HEK293 (cell line): ENCODE data around the gene SRF.

Source experiments
- MEIS1 ChIP-seq: sonication (generic); formaldehyde crosslinking; IDR thresholded peaks from 2 replicates; pipeline ENCODE4 v1.8.1; 2022; ENCODE audit warnings: missing genetic modification reagents, mild to moderate bottlenecking, borderline replicate concordance
- OVOL3 ChIP-seq: fragments of 450-650 bp; formaldehyde crosslinking; IDR thresholded peaks from 2 replicates; pipeline ENCODE4 v1.5.1; 2016; ENCODE audit warnings: missing biosample characterization, missing genetic modification characterization
- REST ChIP-seq: fragments of 450-650 bp; formaldehyde crosslinking; IDR thresholded peaks from 2 replicates; pipeline ENCODE4 v1.5.1; 2016; ENCODE audit warnings: missing biosample characterization, missing genetic modification characterization
- YY2 ChIP-seq: fragments of 450-650 bp; formaldehyde crosslinking; IDR thresholded peaks from 2 replicates; pipeline ENCODE4 v1.5.1; 2016; ENCODE audit warnings: missing biosample characterization, missing genetic modification characterization
- ZBTB44 ChIP-seq: fragments of 450-650 bp; IDR thresholded peaks from 2 replicates; pipeline ENCODE4 v1.5.1; 2018; ENCODE audit warnings: missing biosample characterization, mild to moderate bottlenecking, missing genetic modification characterization
- ZNF184 ChIP-seq: fragments of 450-650 bp; IDR thresholded peaks from 2 replicates; pipeline ENCODE4 v1.5.1; 2018; ENCODE audit warnings: missing biosample characterization, mild to moderate bottlenecking, missing genetic modification characterization
- ZNF2 ChIP-seq: fragments of 450-650 bp; formaldehyde crosslinking; IDR thresholded peaks from 2 replicates; pipeline ENCODE4 v1.5.1; 2016; ENCODE audit warnings: missing biosample characterization, missing genetic modification characterization
- ZNF202 ChIP-seq: fragments of 450-650 bp; formaldehyde crosslinking; IDR thresholded peaks from 2 replicates; pipeline ENCODE4 v1.5.1; 2016; ENCODE audit warnings: missing biosample characterization, missing genetic modification characterization, borderline replicate concordance
- ZNF214 ChIP-seq: fragments of 450-650 bp; formaldehyde crosslinking; IDR thresholded peaks from 2 replicates; pipeline ENCODE4 v1.5.1; 2017; ENCODE audit warnings: missing biosample characterization, mild to moderate bottlenecking, missing genetic modification characterization, borderline replicate concordance
- ZNF223 ChIP-seq: fragments of 450-650 bp; formaldehyde crosslinking; IDR thresholded peaks from 2 replicates; pipeline ENCODE4 v1.5.1; 2016; ENCODE audit warnings: missing biosample characterization, missing genetic modification characterization
- ZNF24 ChIP-seq: fragments of 450-650 bp; formaldehyde crosslinking; IDR thresholded peaks from 2 replicates; pipeline ENCODE4 v1.5.1; 2016; ENCODE audit warnings: missing biosample characterization, missing genetic modification characterization
- ZNF26 ChIP-seq: fragments of 450-650 bp; formaldehyde crosslinking; IDR thresholded peaks from 2 replicates; pipeline ENCODE4 v1.5.1; 2016; ENCODE audit warnings: missing biosample characterization, missing genetic modification characterization
- ZNF354C ChIP-seq: fragments of 450-650 bp; formaldehyde crosslinking; IDR thresholded peaks from 2 replicates; pipeline ENCODE4 v1.5.1; 2016; ENCODE audit warnings: missing biosample characterization, missing genetic modification characterization, low read depth, borderline replicate concordance
- ZNF394 ChIP-seq: fragments of 450-650 bp; formaldehyde crosslinking; IDR thresholded peaks from 2 replicates; pipeline ENCODE4 v1.5.1; 2016; ENCODE audit warnings: missing biosample characterization, missing genetic modification characterization, mild to moderate bottlenecking, moderate library complexity, borderline replicate concordance
- ZNF510 ChIP-seq: fragments of 450-650 bp; formaldehyde crosslinking; IDR thresholded peaks from 2 replicates; pipeline ENCODE4 v1.5.1; 2018; ENCODE audit warnings: mild to moderate bottlenecking, missing genetic modification characterization, missing biosample characterization; ENCODE audit not compliant: insufficient replicate concordance
- ZNF549 ChIP-seq: fragments of 450-650 bp; IDR thresholded peaks from 2 replicates; pipeline ENCODE4 v1.5.1; 2018; ENCODE audit warnings: missing biosample characterization, missing genetic modification characterization, mild to moderate bottlenecking, inconsistent platforms, moderate library complexity
- ZNF629 ChIP-seq: fragments of 450-650 bp; formaldehyde crosslinking; IDR thresholded peaks from 2 replicates; pipeline ENCODE4 v1.5.1; 2017; ENCODE audit warnings: missing biosample characterization, missing genetic modification characterization
- ZNF747 ChIP-seq: fragments of 450-650 bp; formaldehyde crosslinking; IDR thresholded peaks from 2 replicates; pipeline ENCODE4 v1.5.1; 2016; ENCODE audit warnings: missing biosample characterization, missing genetic modification characterization
- ZNF76 ChIP-seq: fragments of 450-650 bp; formaldehyde crosslinking; IDR thresholded peaks from 2 replicates; pipeline ENCODE4; 2016; ENCODE audit warnings: low read depth, missing biosample characterization, missing genetic modification characterization, borderline replicate concordance
- ZNF791 ChIP-seq: fragments of 450-650 bp; formaldehyde crosslinking; IDR thresholded peaks from 2 replicates; pipeline ENCODE4 v1.5.1; 2016; ENCODE audit warnings: missing biosample characterization, missing genetic modification characterization
- ZNF792 ChIP-seq: fragments of 450-650 bp; formaldehyde crosslinking; IDR thresholded peaks from 2 replicates; pipeline ENCODE4 v1.5.1; 2016; ENCODE audit warnings: missing biosample characterization, missing genetic modification characterization
- ZSCAN30 ChIP-seq: fragments of 450-650 bp; IDR thresholded peaks from 2 replicates; pipeline ENCODE4 v1.5.1; 2018; ENCODE audit warnings: missing biosample characterization, mild to moderate bottlenecking, missing genetic modification characterization, moderate library complexity
- ZSCAN4 ChIP-seq: fragments of 450-650 bp; formaldehyde crosslinking; IDR thresholded peaks from 2 replicates; pipeline ENCODE4 v1.5.1; 2017; ENCODE audit warnings: missing biosample characterization, missing genetic modification characterization
- TF ChIP-seq, protein P1 (sequence below): fragments of 450-650 bp; formaldehyde crosslinking; conservative IDR thresholded peaks from 2 replicates; pipeline ENCODE4 v1.5.1; 2016; ENCODE audit warnings: low read depth, missing biosample characterization, missing genetic modification characterization
- TF ChIP-seq, protein P2 (sequence below): fragments of 450-650 bp; formaldehyde crosslinking; IDR thresholded peaks from 2 replicates; pipeline ENCODE4 v1.5.1; 2016; ENCODE audit warnings: missing biosample characterization, missing genetic modification characterization

SRF gene

DNA sequence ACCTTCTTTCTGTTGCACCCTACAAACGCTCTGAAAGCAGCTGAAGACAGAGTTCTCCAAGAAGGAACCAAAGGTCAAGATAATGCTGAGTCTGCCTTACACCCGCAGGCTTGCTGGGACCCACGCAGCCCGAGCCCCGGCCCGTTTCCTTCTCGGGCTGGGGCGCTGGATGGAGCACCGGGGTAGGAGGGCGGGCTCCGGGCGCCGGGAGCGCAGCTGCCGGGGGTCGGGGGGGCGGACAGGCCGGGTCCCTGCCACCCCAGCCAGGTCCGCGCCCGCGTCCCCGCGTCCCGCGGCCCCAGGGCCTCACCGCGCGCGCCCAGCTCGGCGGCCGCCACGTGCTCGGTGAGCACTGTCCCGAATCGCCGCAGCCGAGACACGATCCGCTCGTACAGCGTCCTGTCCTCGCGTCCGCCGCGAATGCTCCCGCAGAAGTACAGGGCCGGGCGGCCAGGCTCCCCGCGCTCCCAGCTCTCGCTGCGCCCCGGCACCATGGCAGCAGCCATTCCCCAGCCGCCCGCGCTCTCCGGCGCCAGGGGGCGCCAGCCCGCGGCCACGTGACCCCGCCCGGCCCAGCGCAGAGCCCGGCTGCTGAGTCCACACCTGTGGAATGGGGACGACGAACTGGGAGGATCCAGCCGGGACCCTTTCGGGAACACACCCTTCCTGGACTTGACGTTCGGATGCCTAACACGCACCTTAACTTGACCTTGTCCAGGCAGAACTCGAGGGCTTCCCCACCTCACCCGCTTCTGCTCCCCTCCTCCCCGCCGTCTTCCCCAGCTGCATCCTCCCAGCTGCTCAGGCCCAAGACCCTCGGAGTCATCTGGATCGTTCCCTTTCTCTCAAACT is 58.1 kb downstream of the SRF start, which contains the start of gene DNPH1 (continued):
- TF ChIP-seq, protein P1, sequence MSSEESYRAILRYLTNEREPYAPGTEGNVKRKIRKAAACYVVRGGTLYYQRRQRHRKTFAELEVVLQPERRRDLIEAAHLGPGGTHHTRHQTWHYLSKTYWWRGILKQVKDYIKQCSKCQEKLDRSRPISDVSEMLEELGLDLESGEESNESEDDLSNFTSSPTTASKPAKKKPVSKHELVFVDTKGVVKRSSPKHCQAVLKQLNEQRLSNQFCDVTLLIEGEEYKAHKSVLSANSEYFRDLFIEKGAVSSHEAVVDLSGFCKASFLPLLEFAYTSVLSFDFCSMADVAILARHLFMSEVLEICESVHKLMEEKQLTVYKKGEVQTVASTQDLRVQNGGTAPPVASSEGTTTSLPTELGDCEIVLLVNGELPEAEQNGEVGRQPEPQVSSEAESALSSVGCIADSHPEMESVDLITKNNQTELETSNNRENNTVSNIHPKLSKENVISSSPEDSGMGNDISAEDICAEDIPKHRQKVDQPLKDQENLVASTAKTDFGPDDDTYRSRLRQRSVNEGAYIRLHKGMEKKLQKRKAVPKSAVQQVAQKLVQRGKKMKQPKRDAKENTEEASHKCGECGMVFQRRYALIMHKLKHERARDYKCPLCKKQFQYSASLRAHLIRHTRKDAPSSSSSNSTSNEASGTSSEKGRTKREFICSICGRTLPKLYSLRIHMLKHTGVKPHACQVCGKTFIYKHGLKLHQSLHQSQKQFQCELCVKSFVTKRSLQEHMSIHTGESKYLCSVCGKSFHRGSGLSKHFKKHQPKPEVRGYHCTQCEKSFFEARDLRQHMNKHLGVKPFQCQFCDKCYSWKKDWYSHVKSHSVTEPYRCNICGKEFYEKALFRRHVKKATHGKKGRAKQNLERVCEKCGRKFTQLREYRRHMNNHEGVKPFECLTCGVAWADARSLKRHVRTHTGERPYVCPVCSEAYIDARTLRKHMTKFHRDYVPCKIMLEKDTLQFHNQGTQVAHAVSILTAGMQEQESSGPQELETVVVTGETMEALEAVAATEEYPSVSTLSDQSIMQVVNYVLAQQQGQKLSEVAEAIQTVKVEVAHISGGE (tag by site-specific recombination): peak; percentile 94
- no peak for TF ChIP-seq ZNF214 (tag by site-specific recombination)
- TF ChIP-seq, protein P2, sequence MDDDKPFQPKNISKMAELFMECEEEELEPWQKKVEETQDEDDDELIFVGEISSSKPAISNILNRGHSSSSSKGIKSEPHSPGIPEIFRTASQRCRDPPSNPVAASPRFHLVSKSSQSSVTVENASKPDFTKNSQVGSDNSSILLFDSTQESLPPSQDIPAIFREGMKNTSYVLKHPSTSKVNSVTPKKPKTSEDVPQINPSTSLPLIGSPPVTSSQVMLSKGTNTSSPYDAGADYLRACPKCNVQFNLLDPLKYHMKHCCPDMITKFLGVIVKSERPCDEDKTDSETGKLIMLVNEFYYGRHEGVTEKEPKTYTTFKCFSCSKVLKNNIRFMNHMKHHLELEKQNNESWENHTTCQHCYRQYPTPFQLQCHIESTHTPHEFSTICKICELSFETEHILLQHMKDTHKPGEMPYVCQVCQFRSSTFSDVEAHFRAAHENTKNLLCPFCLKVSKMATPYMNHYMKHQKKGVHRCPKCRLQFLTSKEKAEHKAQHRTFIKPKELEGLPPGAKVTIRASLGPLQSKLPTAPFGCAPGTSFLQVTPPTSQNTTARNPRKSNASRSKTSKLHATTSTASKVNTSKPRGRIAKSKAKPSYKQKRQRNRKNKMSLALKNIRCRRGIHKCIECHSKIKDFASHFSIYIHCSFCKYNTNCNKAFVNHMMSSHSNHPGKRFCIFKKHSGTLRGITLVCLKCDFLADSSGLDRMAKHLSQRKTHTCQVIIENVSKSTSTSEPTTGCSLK: no peak
- no peak for TF ChIP-seq REST (tag by site-specific recombination)
- no peak for TF ChIP-seq ZSCAN4 (tag by site-specific recombination)
- peak; percentile 56; the same call in 1 of the 2 replicates for TF ChIP-seq MEIS1 (CRISPR knock-in tag)
- no peak for TF ChIP-seq ZNF747 (tag by site-specific recombination)
- TF ChIP-seq ZNF223 (tag by site-specific recombination): no peak
- TF ChIP-seq YY2 (tag by site-specific recombination): peak; percentile 69
- TF ChIP-seq ZNF792: no peak
- no peak for TF ChIP-seq OVOL3
- TF ChIP-seq ZNF76 (tag by site-specific recombination): peak; percentile 48; the same call in 1 of the 2 replicates
- 0 out of 2 replicates have a peak, but pooled peaks have one; percentile 63 for TF ChIP-seq ZNF2 (tag by site-specific recombination)
- no peak for TF ChIP-seq ZNF202 (tag by site-specific recombination)
- no peak for TF ChIP-seq ZNF510 (tag by site-specific recombination)
- no peak for TF ChIP-seq ZNF24 (tag by site-specific recombination)
- peak; percentile 67; the same call in 1 of the 2 replicates for TF ChIP-seq ZNF184 (tag by site-specific recombination)
- no peak for TF ChIP-seq ZNF549 (tag by site-specific recombination)
- TF ChIP-seq ZNF354C (tag by site-specific recombination): no peak
- no peak; the same call in 1 of the 2 replicates for TF ChIP-seq ZNF394 (tag by site-specific recombination)
- 0 out of 2 replicates have a peak, but pooled peaks have one; percentile 67 for TF ChIP-seq ZBTB44 (tag by site-specific recombination)
- peak; percentile 98 for TF ChIP-seq ZSCAN30 (tag by site-specific recombination)
- TF ChIP-seq ZNF629 (tag by site-specific recombination): no peak
- TF ChIP-seq ZNF791: no peak
- TF ChIP-seq ZNF26: no peak
